Measurements from ENCODE around the gene BMP8B.
"Not testable (repeated sequence)": the region's sequence is repeated elsewhere in the genome, so short reads cannot be mapped to it uniquely, and the experiment has no call there.

Gene BMP8B

DNA sequence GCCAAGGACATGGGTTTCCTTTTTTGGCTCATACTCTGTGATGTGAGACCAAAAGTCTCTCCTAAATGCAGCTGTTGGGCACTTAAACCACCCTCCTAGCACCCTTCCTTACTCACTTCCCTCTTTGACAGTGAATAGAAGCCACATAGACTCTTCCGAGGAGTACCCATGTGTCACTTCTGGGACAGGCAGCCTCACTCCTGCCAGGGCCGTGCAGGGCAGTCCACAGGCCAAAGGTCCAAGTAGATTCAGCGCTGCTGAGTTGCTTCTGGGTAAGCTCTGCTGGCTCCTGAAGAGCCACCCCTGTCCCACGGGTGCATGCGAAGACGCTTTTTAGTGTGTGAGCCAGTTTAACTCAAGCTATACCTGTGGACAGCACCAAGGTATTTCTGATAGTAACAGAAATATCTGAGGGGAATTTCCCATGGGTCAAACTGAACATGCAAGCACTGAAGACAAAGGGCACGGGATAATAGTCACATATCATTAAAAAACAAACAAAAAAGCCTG lies 36.8 kb upstream of the BMP8B start:
- DNase-seq (ENCODE audit: low read depth): no peak
- TF ChIP-seq POLR2A (IDR thresholded peaks at IDR 0.05; ENCODE audit: extremely low read depth, insufficient read length): no peak
- TF ChIP-seq, protein P1, sequence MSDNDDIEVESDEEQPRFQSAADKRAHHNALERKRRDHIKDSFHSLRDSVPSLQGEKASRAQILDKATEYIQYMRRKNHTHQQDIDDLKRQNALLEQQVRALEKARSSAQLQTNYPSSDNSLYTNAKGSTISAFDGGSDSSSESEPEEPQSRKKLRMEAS (IDR thresholded peaks at IDR 0.05; ENCODE audit: low read depth, low read length): no peak
- H3K4me3 ChIP-seq (ENCODE audit: low read depth, low read length): no peak overlapping the region

DNA sequence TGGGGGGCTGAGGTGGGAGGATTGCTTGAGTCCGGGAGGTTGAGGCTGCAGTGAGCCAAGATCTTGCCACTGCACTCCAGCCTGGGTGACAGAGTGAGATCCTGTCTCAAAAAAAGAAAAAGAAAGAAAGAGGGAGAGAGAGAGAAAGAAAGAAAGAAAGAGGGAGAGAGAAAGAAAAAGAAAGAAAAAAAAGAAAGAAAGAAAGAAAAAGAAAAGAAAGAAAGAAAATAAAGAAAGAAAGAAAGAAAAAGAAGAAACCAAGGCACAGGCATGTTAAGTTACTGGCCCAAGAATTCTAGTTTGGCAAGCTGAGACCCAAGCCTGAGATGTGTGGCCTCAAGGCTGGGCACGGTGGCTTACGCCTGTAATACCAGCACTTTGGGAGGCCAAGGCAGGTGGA lies 34.8 kb upstream of the BMP8B start:
- DNase-seq (ENCODE audit: low read depth); H3K4me3 ChIP-seq (ENCODE audit: low read depth, low read length): not testable (repeated sequence)

DNA sequence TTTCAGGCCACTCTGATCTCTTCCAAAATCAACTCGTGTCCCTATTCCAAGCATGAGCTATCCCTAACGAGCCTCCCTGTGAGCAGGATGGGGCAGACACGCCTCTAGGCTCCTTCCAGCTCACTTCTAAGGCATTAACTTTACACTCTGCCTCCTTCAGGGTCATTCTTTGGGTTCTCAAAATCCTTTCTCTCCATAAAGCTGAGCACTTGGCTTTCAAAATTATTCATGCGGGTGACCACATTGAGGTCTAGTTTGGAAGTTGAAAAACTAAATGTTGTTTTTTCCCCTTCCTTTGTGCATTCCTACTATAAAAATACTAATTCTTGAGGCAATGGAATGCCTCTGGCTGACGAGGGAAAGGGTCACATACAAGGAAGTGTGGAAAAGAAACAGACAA lies 33.5 kb upstream of the BMP8B start:
- TF ChIP-seq, protein P2, sequence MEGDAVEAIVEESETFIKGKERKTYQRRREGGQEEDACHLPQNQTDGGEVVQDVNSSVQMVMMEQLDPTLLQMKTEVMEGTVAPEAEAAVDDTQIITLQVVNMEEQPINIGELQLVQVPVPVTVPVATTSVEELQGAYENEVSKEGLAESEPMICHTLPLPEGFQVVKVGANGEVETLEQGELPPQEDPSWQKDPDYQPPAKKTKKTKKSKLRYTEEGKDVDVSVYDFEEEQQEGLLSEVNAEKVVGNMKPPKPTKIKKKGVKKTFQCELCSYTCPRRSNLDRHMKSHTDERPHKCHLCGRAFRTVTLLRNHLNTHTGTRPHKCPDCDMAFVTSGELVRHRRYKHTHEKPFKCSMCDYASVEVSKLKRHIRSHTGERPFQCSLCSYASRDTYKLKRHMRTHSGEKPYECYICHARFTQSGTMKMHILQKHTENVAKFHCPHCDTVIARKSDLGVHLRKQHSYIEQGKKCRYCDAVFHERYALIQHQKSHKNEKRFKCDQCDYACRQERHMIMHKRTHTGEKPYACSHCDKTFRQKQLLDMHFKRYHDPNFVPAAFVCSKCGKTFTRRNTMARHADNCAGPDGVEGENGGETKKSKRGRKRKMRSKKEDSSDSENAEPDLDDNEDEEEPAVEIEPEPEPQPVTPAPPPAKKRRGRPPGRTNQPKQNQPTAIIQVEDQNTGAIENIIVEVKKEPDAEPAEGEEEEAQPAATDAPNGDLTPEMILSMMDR (IDR thresholded peaks at IDR 0.05; ENCODE audit: low read depth, low read length): no peak
- TF ChIP-seq MYC (IDR thresholded peaks at IDR 0.05; ENCODE audit: low read depth, low read length): no peak
- no peak for DNase-seq (ENCODE audit: low read depth)
- H3K4me3 ChIP-seq (ENCODE audit: low read depth, low read length): no peak overlapping the region

DNA sequence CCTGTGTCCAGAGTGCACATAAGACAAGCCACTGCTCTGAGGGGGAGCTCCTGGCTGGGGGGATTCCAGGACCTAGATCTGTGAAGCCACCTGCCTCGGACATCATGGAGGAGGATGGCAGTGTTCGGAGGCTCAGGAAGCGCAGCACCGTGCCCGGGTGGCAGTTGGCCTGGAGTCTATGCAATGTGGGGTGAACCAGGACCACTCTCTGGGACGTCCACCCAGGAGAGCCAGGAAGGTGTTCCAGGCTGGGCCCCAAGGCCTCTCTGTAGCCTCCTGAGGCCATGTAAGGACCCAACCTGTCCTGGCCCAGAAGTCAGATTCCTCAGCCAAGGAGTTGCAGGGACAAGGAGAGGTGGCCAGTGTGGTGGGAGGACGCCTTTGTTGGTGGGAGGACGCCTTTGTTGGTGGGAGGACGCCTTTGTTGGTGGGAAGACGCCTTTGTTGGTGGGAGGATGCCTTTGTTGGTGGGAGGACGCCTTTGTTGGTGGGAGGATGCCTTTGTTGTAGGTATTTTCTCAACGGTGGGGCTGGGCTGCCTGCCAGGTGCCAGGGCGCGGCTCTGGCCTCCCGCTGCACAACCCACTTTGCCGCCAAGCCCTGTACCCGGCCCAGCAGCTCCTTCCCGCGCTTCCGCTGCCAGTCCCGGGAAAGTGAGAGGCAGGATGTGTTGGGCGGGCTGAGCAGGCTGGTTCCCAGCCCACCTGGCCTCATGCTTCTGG lies 30.6 kb upstream of the BMP8B start:
- no peak overlapping the region for H3K4me3 ChIP-seq (ENCODE audit: low read depth, low read length)
- TF ChIP-seq MYC (IDR thresholded peaks at IDR 0.05; ENCODE audit: low read depth, low read length) (no peak), POLR2A (IDR thresholded peaks at IDR 0.05; ENCODE audit: extremely low read depth, insufficient read length) (no peak)
- TF ChIP-seq, protein P2 (IDR thresholded peaks at IDR 0.05; ENCODE audit: low read depth, low read length): no peak
- TF ChIP-seq, protein P1 (IDR thresholded peaks at IDR 0.05; ENCODE audit: low read depth, low read length): no peak
- no peak for DNase-seq (ENCODE audit: low read depth)

DNA sequence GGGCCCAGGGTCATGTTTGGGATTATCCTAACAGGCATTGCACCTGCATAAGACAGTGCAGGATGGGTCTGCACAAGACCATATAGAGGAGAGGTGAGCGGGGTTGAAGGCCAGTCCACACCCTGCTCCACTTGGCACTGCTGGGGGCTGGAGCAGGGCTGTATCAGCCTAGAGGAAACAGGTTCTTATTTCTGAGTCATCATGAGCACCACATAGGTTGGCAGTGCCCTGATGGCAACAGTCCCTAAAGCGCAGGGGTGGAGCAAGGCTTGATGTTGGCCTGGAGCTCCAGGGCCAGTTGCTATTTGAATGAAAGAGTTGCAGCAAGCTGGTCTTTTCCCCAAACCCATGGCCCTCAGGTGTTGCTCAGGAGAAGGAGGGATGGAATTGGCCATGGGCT lies 29.8 kb upstream of the BMP8B start:
- TF ChIP-seq, protein P2 (IDR thresholded peaks at IDR 0.05; ENCODE audit: low read depth, low read length): no peak
- TF ChIP-seq, protein P1 (IDR thresholded peaks at IDR 0.05; ENCODE audit: low read depth, low read length): no peak
- TF ChIP-seq MYC (IDR thresholded peaks at IDR 0.05; ENCODE audit: low read depth, low read length) (no peak), POLR2A (IDR thresholded peaks at IDR 0.05; ENCODE audit: extremely low read depth, insufficient read length) (no peak)
- H3K4me3 ChIP-seq (ENCODE audit: low read depth, low read length): no peak overlapping the region
- DNase-seq (ENCODE audit: low read depth): no peak

DNA sequence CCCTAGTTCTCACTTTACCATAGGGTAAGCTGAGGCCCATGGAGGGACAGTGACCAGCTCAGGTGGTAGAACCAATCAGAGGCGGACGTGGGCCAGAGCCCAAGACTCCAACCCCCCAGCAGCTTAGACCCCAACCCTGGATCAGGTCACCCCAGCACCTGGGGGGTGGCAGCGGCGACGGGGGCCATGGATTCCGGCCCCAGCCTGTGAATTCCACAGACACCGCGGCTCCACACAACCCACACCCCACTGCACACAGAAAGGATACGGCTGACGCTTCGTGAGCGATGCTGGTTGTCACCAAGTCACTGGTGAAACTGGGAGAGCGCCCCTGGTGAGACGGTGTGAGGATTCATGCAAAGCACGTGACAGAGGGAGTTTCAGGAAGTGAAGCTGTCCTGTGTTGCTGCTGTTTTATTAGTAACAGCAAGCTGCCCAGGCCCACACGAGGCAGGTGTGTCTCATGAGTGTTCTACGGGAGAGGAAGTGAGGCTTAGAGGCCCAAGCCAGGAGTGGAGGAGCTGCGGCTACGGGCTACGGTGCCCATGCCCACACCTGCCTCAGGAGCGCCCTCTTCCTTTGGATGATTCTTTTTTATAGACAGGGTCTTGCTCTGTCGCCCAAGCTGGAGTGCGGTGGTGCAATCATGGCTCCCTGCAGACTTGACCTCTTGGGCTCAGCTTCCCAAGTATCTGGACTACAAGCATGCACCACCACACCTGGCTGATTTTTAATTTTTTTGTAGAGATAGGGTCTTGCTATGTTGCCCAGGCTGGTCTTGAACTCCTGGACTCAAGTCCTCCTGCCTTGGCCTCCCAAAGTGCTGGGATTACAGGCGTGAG lies 28.6 kb upstream of the BMP8B start:
- DNase-seq (ENCODE audit: low read depth): peak; percentile 67
- H3K4me3 ChIP-seq (ENCODE audit: low read depth, low read length): not testable (repeated sequence)
- TF ChIP-seq, protein P1 (IDR thresholded peaks at IDR 0.05; ENCODE audit: low read depth, low read length): peak; percentile 77

DNA sequence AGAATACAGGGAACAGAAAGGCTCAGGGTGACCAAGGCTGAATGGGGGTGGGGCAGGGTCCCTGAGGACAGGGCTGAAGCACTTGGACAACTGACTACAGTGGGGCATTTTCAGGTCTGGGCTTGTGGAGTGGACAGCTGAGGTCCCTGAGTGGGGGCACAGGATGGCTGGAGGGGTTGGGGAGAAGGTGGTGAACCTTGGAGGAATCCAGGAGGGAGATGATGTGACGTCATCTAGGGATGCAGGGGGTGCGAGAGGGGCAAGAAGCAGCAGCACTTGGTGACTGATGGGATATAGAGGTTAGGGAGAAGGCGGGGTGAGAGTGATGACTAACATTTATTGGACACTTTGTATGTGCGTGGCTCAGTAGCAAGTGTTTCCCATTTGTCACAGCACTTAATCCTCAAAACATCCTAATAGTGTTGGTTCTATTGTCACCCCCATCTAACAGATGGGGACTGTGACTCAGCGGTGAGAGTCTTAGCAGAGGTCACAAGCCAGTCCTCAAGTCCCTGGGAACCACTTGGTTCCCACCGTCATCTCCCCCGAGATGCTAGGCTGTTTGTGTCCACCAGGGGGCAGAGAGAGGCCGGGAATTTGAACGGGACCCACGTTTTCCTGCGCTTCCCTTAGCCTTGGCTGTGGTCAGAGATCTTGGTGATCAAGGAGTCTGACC lies 27.9 kb upstream of the BMP8B start:
- TF ChIP-seq, protein P2 (IDR thresholded peaks at IDR 0.05; ENCODE audit: low read depth, low read length): peak; percentile 73
- TF ChIP-seq, protein P1 (IDR thresholded peaks at IDR 0.05; ENCODE audit: low read depth, low read length): 0 out of 2 replicates have a peak, but pooled peaks have one; percentile 48
- TF ChIP-seq MYC (IDR thresholded peaks at IDR 0.05; ENCODE audit: low read depth, low read length) (peak; percentile 52; the same call in 1 of the 2 replicates), POLR2A (IDR thresholded peaks at IDR 0.05; ENCODE audit: extremely low read depth, insufficient read length) (no peak)
- H3K4me3 ChIP-seq (ENCODE audit: low read depth, low read length): no peak overlapping the region
- DNase-seq (ENCODE audit: low read depth): peak; percentile 80
